ENCODE data around the gene GALNT2.

GRCh38 chr1:230163719-230164118 lies 96.7 kb downstream of the GALNT2 start:
- no peak for TF ChIP-seq CTCF (conservative IDR thresholded peaks at IDR 0.05; ENCODE audit: low read length)
- TF ChIP-seq EZH2phosphoT487 (IDR thresholded peaks at IDR 0.05; ENCODE audit: borderline replicate concordance), result no peak
